ENCODE data around the gene GRN.

The GRN gene

DNA sequence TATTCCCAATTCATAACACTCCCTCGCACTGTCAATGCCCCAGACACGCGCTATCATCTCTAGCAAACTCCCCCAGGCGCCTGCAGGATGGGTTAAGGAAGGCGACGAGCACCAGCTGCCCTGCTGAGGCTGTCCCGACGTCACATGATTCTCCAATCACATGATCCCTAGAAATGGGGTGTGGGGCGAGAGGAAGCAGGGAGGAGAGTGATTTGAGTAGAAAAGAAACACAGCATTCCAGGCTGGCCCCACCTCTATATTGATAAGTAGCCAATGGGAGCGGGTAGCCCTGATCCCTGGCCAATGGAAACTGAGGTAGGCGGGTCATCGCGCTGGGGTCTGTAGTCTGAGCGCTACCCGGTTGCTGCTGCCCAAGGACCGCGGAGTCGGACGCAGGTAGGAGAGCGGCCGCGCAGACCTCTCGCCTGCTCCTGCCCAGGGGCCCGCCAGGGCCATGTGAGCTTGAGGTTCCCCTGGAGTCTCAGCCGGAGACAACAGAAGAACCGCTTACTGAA, at the start of gene GRN:
GRN (plus strand) TSS at position 364 of the 515 bp plus-strand sequence. CDS start 3,863 bp downstream, outside the sequence.
- peak; percentile 75 for DNase-seq

DNA sequence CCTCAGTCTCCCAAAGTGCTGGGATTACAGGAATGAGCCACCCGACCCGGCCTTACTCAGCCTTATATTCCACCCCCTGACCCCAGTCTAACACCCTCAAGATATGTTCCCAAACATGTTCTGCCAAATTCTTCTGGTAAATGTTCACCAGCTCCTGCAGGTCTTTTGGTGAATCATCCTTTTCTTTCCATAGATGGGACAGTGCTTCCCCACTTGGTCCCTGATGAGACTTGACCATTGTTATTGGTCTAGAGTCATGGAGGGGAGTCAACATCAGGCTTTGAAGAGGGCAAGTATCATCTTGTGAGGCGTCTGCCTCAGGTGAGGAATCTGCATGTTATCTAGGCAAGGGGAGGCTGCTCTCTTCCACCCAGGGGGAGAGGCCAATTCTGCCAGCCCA, 47.1 kb upstream of the GRN start:
- DNase-seq = no peak

DNA sequence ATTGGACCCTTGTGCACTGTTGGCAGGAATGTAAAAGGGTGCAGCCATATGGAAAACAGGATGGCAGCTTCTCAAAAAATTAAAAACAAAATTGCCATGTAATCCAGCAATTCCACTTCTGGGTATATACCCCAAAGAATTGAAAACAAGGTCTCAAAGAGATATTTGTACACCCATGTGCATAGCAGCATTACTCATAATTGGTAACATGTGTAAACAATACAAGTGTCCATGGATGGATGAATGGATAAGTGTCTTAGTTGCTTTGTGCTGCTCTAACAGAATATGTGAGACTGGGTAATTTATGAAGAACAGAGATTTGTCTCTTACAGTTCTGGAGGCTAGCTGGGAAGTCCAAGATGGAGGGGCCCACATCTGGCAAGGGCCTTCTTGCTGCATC, 40.5 kb upstream of the GRN start:
- DNase-seq = no peak

DNA sequence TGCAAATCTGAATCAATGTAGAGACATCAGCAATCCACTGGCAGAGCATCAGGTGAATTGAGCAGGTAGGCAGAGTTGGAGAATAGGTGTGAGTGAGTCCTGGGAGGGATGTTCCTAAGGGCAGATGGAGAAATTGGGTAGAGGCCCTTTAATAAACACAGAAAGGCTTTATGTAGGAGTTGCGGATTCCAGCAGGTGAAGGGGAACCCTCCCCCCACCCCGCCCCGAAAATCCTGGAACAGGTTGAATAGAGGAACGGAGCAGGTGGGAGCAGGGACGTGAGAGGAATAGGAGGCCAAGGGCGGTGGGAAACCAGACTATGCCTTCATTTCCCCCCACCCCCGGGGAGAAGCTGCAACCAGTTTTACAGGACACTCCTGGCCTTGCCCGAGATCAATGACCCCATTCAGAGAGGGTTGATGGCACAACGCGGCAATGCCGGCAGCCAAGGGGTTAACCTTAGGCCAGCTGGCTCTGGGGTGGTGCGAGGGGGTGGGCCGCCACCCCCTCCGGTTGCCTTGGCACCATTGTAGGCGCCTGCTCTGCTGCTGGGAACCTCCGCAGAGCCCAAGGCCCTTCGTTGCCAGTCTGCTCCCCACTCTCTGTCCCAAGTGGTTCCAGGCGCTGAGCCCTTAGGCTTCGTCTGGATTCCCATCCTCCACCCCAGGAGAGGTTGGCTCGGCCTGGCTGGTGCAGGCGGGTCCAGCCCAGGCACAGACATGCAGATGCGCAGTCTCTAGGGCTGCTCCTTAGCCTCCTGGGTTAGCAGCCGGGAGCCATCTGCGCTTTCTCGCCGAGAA, 37.5 kb upstream of the GRN start:
- DNase-seq = no peak

DNA sequence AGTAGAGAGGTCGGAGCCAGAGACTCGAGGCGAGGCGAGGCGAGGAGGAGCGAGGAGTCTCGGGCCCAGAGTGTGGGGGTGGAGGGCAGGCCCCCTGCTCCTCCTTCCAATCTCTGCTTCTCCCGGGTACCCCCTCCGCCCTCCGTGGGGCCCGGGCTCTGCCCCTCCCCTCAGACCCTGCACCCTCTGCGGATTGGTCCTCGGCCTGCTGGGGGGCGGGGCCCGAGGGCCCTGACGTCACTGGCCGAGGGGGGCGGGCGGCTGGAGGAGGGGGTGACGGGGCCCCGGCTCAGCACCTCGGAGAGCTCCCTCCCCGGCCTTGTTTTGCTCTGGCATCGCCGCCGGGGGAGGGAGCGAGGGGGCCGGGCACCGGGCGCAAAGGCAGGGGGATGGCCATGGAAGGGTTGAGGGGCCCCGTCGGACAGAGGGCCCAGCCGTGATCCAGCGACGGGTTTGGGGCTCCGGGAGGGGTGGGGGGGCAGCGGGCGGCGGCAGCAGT, 36.7 kb upstream of the GRN start, which contains the start of gene RUNDC3A:
RUNDC3A (plus strand) TSS at position 282 of the 499 bp plus-strand sequence. CDS start 232 bp downstream, outside the sequence.
- peak; percentile 84 for DNase-seq

DNA sequence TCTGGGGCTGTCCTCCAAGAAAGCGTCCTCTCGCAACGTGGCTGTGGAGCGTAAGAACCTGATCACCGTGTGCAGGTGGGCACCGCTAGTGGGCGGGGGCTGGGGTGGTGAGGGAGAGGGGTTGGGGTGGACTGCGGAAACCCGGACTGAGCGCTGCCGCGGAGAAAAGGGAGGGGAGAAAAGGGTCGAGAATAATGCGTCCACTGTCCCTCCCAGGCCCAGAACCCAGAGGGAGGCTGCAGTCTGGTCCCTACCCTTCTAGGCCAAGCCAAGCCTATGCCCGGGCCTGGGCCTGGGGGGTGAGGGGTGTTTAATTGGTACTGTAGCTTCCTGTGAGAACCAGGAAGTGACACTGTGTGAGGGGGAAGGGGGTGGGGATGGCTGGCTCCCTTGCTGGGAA, 36.2 kb upstream of the GRN start:
- DNase-seq = no peak

DNA sequence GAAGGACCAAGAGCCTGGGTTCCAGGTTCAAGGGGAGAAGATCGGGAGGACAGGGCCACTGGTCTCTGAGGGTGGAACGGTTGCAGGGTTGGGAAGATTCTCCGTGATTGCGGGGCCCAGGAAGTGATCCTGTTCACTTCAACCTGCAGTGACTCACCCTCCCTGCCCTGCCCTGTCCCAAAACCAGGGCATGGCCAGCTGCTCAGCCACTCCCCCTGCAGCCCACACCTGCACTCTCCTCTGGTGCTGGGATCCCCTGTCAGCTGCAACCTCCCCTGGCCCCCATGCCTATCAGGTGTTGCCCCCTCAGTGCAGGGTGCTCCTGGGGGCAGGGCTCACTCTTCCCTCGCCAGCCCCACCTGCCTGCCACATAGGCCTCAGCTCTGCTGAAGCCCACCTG, 35.6 kb upstream of the GRN start:
- DNase-seq = no peak

DNA sequence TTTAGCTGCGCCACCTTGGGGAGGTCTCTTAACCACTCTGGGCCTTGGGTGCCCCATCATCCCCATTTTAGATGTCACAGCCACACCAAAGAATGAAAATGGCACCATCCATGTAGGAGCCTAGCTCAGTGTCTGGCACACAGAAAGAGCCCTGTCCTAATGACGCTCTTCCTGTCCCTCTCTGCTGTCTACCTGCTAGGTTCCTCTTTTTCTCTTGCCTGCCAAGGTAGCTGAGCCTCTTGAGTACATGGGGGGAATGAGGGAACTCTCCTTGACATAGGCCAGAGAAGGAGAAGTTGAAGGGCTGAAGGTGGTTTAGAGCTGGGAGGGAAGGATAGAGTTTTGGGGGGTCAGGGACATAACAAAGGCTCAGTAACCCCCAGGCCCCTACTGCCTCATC, 34.9 kb upstream of the GRN start:
- no peak for DNase-seq

DNA sequence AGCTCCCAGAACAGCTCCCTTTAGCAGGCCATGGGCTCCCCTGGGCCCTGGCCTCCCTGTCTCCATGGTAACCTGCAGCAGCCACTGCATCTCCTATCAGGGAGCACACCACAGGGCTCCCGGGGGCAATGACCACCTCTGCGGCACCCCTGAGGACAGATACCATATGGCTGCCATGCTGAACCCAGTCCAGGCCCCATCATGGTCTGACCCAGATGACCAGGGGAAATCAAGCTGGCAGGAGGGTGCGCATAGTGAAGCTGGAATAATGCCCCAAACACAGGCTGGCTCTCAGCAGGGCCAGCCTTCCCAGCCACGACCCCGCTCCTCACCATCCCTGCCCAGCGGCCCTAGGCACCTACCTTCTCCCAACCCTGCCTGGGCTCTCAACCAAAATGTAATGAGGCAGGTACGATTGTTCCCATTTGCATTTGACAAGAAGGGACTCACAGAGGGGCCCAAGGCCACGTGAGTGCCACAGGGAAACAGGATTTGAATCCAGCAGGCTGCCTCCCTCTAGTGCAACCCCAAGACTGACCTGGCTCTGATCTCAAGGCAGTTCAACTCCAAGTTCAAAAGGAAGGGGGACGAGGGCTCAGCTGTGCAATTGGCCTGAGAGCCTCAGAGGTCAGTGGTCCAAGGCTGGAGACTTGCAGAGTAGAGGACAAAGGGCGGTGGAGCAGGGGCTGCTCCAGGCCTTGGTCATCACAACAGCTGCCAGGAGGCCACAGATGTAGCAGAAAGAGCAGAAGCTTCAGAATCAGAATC, 34.3 kb upstream of the GRN start:
- no peak for DNase-seq

DNA sequence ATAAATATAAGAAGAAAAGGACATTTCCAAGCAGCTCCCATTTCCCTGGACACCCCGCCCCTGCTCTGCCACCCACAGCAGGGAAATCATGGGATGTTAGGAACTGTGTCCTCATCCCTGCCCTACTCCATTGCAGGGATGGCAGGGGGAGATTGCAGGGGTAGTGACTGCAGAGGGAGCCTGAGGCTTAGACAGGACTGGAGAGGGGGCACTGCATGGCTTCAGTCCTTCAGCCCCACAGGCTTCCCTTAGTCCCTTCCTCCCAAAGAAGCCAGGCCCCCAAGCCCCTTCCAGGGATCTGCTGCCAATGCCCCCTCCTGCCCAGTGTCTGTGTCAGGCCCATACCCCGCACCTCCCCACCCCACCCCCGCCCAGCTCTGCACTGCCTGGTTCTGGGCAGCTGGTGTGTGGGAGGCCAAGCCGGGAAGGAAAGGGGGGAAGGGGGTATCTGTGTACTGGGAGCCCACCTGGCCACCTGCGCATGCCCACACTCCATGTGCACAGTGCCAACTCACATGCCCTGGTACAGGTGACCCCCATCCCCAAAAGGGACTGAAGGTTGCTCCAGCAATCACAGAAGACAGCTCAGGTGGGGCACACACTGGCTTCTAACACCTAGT, 33.4 kb upstream of the GRN start:
- no peak for DNase-seq

DNA sequence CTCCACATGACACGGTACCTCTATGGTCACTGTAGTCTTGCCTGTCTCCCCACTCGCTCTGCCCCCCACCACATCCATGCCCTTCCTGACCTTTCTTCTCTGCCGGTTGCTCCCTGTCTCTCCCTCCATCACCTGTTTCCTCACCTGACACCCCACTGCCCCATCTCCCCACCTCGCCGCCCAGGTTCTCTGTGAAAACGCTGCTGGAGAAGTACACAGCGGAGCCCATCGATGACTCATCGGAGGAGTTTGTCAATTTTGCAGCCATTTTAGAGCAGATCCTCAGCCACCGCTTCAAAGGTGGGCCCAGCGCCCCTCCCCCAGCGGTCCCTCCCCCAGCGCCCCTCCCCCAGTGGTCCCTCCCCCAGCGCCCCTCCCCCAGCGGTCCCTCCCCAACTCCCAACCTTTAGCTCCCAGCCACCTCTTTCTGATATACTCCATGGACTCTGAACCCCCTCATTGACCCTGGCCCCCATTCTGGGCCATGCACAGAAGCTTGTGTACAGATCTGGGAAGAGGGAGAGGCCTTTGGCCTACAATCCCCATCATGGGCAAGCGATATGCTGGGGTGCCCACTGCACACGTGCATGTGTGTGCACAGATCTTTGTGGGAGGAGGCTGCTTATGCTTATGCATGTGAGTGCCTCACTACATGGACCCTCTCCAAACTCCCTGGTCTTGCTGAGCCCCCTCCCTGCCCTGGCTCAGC, 32.6 kb upstream of the GRN start:
- DNase-seq = no peak

DNA sequence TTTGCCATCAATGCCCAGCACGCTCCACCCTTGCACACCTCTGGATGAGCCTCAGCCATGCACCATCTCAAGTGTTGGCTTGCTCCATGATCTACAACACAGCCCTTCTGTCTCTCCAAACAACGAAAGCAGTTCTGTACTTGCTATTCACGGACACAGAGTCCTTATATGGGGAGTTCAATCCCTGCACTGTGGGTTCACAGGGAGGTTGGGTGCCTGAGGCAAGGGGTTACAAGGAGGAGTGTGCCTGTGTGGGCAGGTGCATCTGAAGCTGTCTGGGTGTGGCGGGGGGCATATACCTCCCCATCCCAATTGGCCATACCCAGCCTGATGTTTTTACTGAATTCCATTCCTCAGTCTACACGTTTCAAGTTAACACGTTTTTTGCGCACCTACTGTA, 31.1 kb upstream of the GRN start:
- DNase-seq = no peak

DNA sequence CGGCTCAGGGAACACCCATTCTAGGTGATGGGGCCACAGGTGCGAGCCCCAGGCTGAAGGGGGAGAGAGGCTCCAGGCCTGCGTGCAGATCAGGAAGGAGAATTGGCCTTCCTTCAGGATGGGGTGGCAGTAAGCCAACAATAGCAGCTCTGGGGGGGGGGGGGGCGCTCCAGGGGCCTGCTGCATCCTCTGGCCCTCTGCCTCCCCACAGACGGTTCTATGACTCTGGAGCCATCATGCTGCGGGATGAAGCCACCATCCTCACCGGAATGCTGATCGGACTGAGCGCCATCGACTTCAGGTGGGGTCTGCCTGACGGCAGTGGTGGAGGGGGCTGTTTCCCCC, 30.6 kb upstream of the GRN start:
- no peak for DNase-seq

DNA sequence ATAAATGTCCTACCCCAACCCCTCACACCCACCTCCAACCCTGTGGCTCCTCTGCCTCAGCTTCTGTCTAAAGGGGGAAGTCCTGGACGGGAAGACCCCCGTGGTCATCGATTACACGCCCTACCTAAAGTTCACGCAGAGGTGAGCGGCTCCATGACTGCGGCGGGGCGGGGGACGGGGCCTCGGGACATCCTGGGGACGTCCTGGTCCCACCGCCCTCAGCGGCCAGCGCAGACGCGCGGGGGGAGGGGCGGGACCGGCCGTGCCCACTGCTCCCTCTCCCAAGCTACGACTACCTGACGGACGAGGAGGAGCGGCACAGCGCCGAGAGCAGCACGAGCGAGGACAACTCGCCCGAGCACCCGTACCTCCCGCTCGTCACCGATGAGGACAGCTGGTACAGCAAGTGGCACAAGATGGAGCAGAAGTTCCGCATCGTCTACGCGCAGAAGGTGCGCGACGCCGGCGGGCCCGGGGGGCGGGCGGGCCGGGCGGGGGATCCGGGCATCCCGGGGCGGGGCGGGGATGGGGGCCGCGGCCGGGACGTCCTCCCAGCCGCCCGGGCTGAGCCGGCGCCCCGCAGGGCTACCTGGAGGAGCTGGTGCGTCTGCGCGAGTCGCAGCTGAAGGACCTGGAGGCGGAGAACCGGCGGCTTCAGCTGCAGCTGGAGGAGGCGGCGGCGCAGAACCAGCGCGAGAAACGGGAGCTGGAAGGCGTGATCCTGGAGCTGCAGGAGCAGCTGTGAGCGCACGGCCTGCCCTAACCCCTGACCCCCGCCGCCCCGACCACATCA, 30.0 kb upstream of the GRN start:
- DNase-seq = peak; percentile 52

DNA sequence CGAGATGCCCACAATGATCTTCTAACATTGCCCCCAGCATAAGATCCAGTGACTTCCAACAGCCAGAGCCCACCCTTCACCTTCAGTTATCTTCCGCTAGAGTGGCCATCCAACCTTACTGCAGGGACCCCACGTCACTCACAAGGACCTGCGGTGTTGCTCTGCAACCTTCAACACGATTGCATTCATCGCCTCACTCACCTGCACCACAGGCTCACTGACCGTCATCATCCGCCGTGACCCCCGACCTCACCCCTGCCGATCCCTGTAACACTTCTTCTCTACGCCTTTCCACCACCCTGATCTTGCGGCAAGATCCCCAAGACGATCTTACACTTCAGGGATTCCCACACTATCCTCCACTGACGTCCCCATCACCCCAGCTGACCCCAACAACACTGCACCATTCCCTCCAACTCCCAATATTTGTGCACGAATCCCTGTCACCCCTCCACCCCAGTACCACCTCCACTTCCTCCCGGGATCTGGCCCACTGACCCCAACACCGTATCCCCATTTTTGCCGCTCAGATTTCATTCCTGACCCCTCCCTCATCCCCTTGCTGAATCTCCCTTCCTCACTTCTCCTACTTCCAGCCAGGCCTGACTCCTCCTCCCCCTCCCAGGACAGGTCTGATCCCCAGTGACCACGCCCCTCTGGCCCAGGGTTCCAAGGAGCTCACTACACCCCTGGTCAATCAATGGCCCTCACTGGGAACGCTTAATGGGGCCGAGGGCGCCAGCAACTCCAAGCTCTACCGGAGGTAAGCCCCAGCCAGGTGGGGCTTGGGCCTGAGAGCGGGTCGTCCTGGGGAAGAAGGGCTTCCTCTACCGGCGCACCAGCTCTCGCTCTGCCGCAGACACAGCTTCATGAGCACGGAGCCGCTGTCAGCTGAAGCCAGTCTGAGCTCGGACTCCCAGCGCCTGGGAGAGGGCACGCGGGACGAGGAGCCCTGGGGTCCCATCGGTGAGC, 29.1 kb upstream of the GRN start:
- no peak for DNase-seq

DNA sequence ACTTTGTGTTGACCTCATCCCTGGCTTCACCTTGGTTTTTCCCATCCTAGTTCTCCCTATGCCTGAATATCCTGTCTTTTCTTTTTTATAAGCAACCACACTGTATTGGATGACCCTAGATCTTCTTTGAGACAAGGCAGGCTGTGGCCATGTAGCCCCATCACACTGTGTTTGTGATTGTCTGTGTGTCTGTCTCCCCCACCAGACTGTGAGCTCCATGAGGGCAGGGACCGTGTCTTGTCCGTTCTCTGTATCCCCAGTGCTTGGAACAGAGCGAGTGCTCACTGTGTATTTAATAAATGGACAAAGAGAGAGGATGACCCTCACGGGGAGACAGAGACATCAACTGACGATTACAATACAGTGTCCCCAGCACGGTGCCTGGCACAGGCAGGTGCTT, 27.6 kb upstream of the GRN start:
- DNase-seq = no peak

DNA sequence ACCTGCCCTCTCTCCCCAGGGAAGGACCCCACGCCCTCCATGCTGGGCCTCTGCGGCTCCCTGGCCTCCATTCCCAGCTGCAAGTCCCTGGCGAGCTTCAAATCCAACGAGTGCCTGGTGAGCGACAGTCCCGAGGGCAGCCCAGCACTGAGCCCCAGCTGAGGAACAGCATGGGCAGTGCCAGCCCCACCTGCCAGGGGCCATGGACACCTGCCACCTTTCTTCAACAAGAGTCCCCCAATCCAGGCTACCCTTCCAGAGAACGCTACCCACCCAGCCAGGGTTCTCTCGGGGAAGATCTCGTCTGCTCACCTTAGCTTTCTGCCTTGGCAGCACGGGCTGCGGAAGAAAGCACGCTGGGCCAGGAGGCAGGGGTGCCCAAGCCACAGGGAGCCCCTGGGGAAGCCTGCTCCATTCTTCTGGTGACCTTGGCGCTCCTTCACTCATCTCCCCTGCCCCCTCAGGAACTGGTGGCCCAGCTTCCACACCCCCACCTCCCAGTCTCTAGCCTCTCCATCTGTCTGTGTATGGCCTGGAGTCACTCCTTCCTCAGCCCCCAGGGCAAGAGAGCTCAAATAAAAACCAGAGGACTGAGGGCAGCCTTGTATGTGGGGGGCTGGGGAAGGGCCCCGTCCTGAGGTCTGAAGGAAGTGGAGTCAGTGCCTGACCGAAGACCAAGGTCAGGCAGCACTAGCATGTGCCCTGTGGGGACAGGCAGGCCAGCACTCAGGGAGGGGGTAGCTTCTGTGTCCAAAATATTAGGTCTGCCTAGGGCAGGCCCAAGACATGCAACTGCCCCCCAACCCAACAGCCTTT, 26.8 kb upstream of the GRN start:
- no peak for DNase-seq

DNA sequence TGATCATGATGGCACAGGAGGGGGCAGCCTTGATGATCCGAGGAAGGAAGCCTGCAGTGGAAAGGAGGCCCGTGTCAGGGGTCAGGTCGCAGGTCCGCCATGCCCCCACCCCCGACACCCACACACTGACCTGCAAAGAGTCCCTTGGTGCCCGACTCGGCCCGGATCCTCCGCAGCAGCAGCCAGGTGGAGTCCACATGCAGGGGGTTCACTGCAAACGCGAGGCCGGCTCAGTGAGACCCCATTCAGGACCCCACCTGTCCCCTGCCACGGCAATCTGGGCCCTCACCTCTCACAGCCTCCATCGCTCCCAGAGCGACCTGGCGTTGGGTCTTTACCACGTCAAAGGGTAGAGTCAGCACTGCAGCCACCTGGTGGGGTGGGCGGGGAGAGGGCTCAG, 25.0 kb upstream of the GRN start:
- no peak for DNase-seq

DNA sequence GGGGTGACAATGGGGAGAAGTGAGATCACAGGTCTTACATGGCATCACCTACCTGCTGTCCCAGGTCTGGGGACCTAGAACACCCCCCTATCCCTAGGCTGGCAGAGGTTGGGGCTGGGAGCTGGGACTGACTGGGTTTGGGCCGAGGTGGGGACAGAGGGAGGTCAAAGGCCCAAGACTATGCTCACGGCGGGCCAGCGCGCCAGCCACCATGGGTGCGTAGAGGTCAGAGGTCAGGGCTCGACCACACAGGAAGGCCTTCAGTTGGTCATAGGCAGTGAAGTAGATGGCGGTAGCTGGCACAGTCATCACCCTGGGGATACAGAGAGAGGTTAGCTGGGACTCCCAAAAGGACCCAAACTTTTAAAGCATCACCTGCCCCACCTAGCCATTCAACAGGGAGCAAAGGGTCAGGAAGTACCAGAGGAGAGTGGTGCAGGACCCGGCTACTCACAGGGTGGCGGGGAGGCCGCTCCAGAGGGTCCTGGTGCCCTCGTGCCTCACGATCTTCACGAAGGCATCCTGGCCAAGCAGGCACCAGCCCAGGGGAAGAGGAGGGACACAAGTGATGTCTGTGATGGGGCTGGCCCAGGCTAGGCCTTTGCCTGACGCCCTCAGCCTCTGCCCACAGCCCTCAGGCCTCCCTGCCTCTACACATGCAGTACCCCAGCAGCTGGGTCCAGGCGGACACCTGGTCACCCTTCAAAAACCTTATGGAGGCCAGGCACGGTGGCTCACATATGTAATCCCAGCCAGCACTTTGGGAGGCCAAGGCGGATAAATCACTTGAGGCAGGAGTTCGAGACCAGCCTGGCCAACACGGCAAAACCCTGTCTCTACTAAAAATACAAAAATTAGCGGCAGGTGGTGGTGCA, 23.6 kb upstream of the GRN start:
- DNase-seq = no peak

Data from stimulated activated CD4-positive, alpha-beta T cell treated with anti-CD3 and anti-CD28 coated beads, Interleukin-12 subunit alpha, Interleukin-12 subunit beta, amount 100 ng/mL, for 4 hours (primary cell).